GM12878 (cell line): ENCODE data around the gene RND1. TPM values are rescaled to one million over a fixed set of nuclear protein-coding genes. Genes with fewer than 3 reads are reported as not detected.
"Not testable (repeated sequence)": the region's sequence is repeated elsewhere in the genome, so short reads cannot be mapped to it uniquely, and the experiment has no call there.

Experiments
- ATAC-seq: fragments of 200-7000 bp; cut with Tn5 transposase; 3 replicates; pipeline ENCODE4 v1.9.1; 2020; ENCODE audit warnings: mild to moderate bottlenecking, moderate library complexity
- BruUV-seq: library from RNA; stranded (reverse); fragments of 400-500 nt; replicated peaks from 2 replicates; lab custom pipeline; 2021; lab: Mats Ljungman, UMichigan
- CTCF ChIA-PET: fragments of 300-600 bp; sonication (Branson Sonifier 250); formaldehyde crosslinking; extraction: SDS; loops from one replicate; lab custom pipeline; 2021; ENCODE audit warnings: inconsistent platforms; lab: Yijun Ruan, JAX
- POLR2A ChIA-PET: fragments of 350-600 bp; formaldehyde crosslinking; extraction: SDS; loops from one replicate; lab custom pipeline; 2021; ENCODE audit warnings: inconsistent platforms; lab: Charles Lee
- RAD21 ChIA-PET: fragments of 300-600 bp; sonication (Branson Sonifier 250); formaldehyde crosslinking; loops from one replicate; lab custom pipeline; 2023; ENCODE audit warnings: antibody characterized with exemption; ENCODE audit not compliant: unreplicated experiment; lab: Charles Lee
- SMC1A ChIA-PET: fragments of 300-600 bp; sonication (Branson Sonifier 250); formaldehyde crosslinking; loops from one replicate; lab custom pipeline; 2023; ENCODE audit not compliant: unreplicated experiment, uncharacterized antibody; lab: Charles Lee
- DNase-seq: peaks from one replicate; pipeline ENCODE4 v3.0.0-alpha.2; 2011; ENCODE audit warnings: low read depth, low spot score
- FAIRE-seq: peaks from 3 replicates; lab custom pipeline; 2011; peaks lifted over from hg19 to GRCh38; lab: Jason Lieb, UNC
- H2AFZ ChIP-seq: 2 replicates; pipeline ENCODE4 v1.6.0; 2011; ENCODE audit warnings: low read depth, low read length, control low read depth; ENCODE audit not compliant: control insufficient read depth
- H3K27ac ChIP-seq: 2 replicates; pipeline ENCODE4 v1.5.1; 2011; ENCODE audit warnings: control low read depth; ENCODE audit not compliant: control insufficient read depth, insufficient read depth
- H3K27me3 ChIP-seq, 2 experiments: replicated peaks in 1 of 2; 2 replicates each; pipeline versions ENCODE4 v1.6.0 to v1.6.1; 2011; ENCODE audit warnings: low read length in 1 of 2; ENCODE audit not compliant: control insufficient read depth in 2 of 2, insufficient read depth in 2 of 2
- H3K36me3 ChIP-seq, 2 experiments: 2 replicates each; pipeline ENCODE4 v1.5.1; 2011; ENCODE audit warnings: low read length in 1 of 2; ENCODE audit not compliant: control insufficient read depth in 2 of 2, insufficient read depth in 2 of 2
- H3K4me1 ChIP-seq: 2 replicates; pipeline ENCODE4 v1.6.1; 2011; ENCODE audit warnings: mild to moderate bottlenecking, low read length, moderate library complexity, mixed read lengths; ENCODE audit not compliant: control insufficient read depth, insufficient read depth
- H3K4me2 ChIP-seq: 2 replicates; pipeline ENCODE4 v1.6.0; 2011; ENCODE audit warnings: control low read depth; ENCODE audit not compliant: control insufficient read depth, insufficient read depth
- H3K4me3 ChIP-seq: fragments of 200-600 bp; sonication (generic); 2 replicates; pipeline ENCODE4 v1.5.1; 2016
- H3K79me2 ChIP-seq: 2 replicates; pipeline ENCODE4 v1.6.0; 2011; ENCODE audit warnings: low read length; ENCODE audit not compliant: control insufficient read depth, insufficient read depth
- H3K9ac ChIP-seq: 2 replicates; pipeline ENCODE4 v1.8.0; 2011; ENCODE audit warnings: low read length, control low read depth, mixed read lengths; ENCODE audit not compliant: control insufficient read depth, insufficient read depth
- H3K9me3 ChIP-seq: replicated peaks from 3 replicates; pipeline ENCODE4 v1.5.1; 2011; ENCODE audit warnings: mild to moderate bottlenecking, low read length; ENCODE audit not compliant: control insufficient read depth, insufficient read depth
- H4K20me1 ChIP-seq: 2 replicates; pipeline ENCODE4 v1.6.0; 2011; ENCODE audit not compliant: control insufficient read depth, insufficient read depth
- EZH2 ChIP-seq: IDR thresholded peaks from 2 replicates; pipeline ENCODE4 v1.6.1; 2012; ENCODE audit warnings: low read depth, mild to moderate bottlenecking, control low read depth, inconsistent platforms, low read length, borderline replicate concordance; ENCODE audit not compliant: control insufficient read depth
- FOXK2 ChIP-seq: fragments of 450-650 bp; IDR thresholded peaks from 2 replicates; pipeline ENCODE4 v1.6.1; 2017; ENCODE audit warnings: mild to moderate bottlenecking, moderate library complexity
- IRF4 ChIP-seq: IDR thresholded peaks from 2 replicates; pipeline ENCODE4 v1.6.1; 2011; ENCODE audit warnings: low read depth, low read length
- WGBS: methylation state at CpG from one replicate; pipeline ENCODE4 v1.1.6; 2016; ENCODE audit warnings: low lambda C conversion rate; ENCODE audit not compliant: insufficient replicate concordance, insufficient coverage; ENCODE audit errors: missing lambda C conversion rate; 5-methylcytosine and 5-hydroxymethylcytosine counted together
- in situ Hi-C: fragments of 300-500 bp; cut with MboI; formaldehyde crosslinking; loops from 9 replicates; pipeline ENCODE4 v1.14.3; 2018; ENCODE audit warnings: mixed read lengths
- intact Hi-C: fragments of 100-400 bp; cut with micrococcal nuclease; formaldehyde crosslinking; loops from one replicate; pipeline ENCODE4 v1.14.2; 2022; ENCODE audit not compliant: unreplicated experiment
- polyA plus RNA-seq, 11 experiments: library from polyadenylated mRNA; depleted of rRNA in 4 of 11; unstranded in 6 of 11; stranded (reverse) in 5 of 11; fragments of >200 nt; fragmentation: Nextera tagmentation in 4 of 11; fragmentation: Illumina TruSeq in 1 of 11; extraction: Ambion mirVana in 4 of 11; extraction: Trizol in 1 of 11; gene quantifications; 1 replicate in 1 of 11; 2 replicates in 10 of 11; pipeline versions ENCODE4 v1.2.1 to v1.2.3, GENCODE V29; 2011 to 2016; ENCODE audit warnings: inconsistent platforms in 2 of 11, missing spikeins in 2 of 11, low read depth in 1 of 11
- total RNA-seq, 4 experiments: library from RNA; depleted of rRNA in 3 of 4; stranded (reverse); fragments of >200 nt in 3 of 4; fragmentation: Illumina TruSeq in 1 of 4; extraction: Trizol in 1 of 4; gene quantifications; 2 replicates each; pipeline versions ENCODE4 v1.2.1 to v1.2.3, GENCODE V29; 2013 to 2021

Gene RND1
- total and polyA plus RNA-seq, 10 of the 15 experiments (the other 5 are each of a cell fraction or from before 2014, with no cell fraction given): 0.24 to 5.1 (median 1.5) TPM

DNA sequence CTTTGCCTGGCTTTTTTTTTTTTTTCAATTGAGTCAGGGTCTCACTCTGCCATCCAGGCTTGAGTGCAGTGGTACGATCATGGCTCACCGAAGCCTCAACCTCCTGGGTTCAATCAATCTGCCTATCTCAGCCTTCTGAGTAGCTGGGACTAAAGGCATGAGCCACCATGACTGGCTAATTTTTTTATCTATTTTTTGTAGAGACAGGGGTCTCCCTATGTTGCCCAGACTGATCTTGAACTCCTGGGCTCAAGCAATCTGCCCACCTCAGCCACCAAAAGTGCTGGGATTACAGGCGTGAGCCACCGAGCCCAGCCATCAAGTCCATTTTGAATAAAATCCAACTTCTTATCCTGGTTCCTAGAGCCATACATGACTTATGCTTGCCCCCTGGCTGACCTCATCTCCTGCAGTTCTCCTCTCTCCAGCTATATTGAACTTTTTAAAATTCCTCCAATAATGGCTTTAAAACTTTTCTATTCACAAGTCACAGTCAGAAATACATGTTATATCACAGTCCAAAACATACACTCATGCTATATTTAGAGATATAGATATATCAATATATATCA, 10.4 kb upstream of the RND1 start:
- no peak for ATAC-seq
- no peak for DNase-seq
- Histone ChIP-seq H4K20me1 (no peaks in the 10 kb centered on the region), H2AFZ (no peak overlapping the region), H3K9ac (no peak overlapping the region), H3K4me3 (no peak overlapping the region), H3K27ac (no peak overlapping the region), H3K36me3 (no peaks in the 10 kb centered on the region), H3K9me3 (no peaks in the 10 kb centered on the region), H3K4me1 (no peaks in the 10 kb centered on the region), H3K79me2 (no peaks in the 10 kb centered on the region), H3K4me2 (no peak overlapping the region), H3K27me3 (peaks cover 2 to 6% of the 10 kb centered on the region in 2 experiments; a peak in 2 of 4 replicates)
- in situ Hi-C loops: no loop called here
- RAD21 ChIA-PET: interaction anchor here (1.1 kb wide), 1 partner anchor 23 kb away, joined by 3 read pairs; no protein-coding TSS in a partner anchor
- intact Hi-C loops: loop anchor here (5.0 kb wide), 1 partner anchor 724 kb away; no protein-coding TSS in a partner anchor
- POLR2A ChIA-PET: interaction anchor here (1.1 to 1.3 kb wide), 2 partner anchors 10 to 392 kb away, joined by 3 read pairs; partner anchors contain the start of gene RND1
- 34% methylated on average over 4 of the region's 4 CpGs for WGBS
- no peak for TF ChIP-seq IRF4
- TF ChIP-seq EZH2: no peak
- no peak for TF ChIP-seq FOXK2
- no TSS peak for BruUV-seq
- CTCF ChIA-PET: interaction anchor here (0.7 to 1.0 kb wide), 2 partner anchors 11 to 15 kb away, joined by 3 read pairs; no protein-coding TSS in a partner anchor
- FAIRE-seq: no peak
- SMC1A ChIA-PET: no interaction called here

DNA sequence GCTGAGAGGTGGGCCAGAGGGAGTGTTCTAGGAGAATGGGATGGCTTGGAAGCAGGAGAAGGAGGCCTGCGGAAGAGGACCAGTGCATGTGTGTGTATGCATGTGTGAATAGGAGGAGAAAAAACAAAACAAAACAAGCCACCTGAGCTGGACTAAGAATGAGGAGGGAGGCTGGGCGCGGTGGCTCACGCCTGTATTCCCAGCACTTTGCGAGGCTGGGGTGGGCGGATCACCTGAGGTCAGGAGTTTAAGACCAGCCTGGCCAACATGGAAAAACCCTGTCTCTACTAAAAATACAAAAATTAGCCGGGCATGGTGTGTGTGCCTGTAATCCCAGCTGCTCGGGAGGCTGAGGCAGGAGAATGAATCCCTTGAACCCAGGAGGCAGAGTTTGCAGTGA, 7.9 kb upstream of the RND1 start:
- H3K9ac ChIP-seq, H3K36me3 ChIP-seq, H3K4me1 ChIP-seq, DNase-seq, H3K4me3 ChIP-seq, BruUV-seq, H3K27me3 ChIP-seq, intact Hi-C loops, H4K20me1 ChIP-seq, ATAC-seq, H3K9me3 ChIP-seq, H3K27ac ChIP-seq, in situ Hi-C loops, H2AFZ ChIP-seq, H3K4me2 ChIP-seq, H3K79me2 ChIP-seq, FAIRE-seq: not testable (repeated sequence)
- SMC1A ChIA-PET: interaction anchor here (1.8 kb wide), 1 partner anchor 21 kb away, joined by 7 read pairs; the partner anchor contains the start of gene DDX23
- POLR2A ChIA-PET: interaction anchor here (0.6 to 2.2 kb wide), 3 partner anchors 8 to 258 kb away, joined by 3 to 8 read pairs (median 4); partner anchors contain the start of genes RND1 and TUBA1B
- RAD21 ChIA-PET: interaction anchor here (2.5 kb wide), 1 partner anchor 21 kb away, joined by 6 read pairs; the partner anchor contains the start of gene DDX23
- CTCF ChIA-PET: interaction anchor here (0.8 to 3.5 kb wide), 3 partner anchors 20 to 79 kb away, joined by 4 to 24 read pairs (median 9); partner anchors contain the start of gene DDX23
- 65% methylated on average over 8 of the region's 8 CpGs for WGBS
